A673 (cell line): ENCODE results near the gene RSPRY1. TPM values are rescaled to one million over a fixed set of nuclear protein-coding genes. Genes with fewer than 3 reads are reported as not detected.
A peak's percentile ranks its signal among the peaks of the same experiment; 100 is the strongest.

Source experiments
- BruUV-seq: library from RNA; stranded (reverse); fragments of 400-500 nt; replicated peaks from 2 replicates; lab custom pipeline; 2021; lab: Mats Ljungman, UMichigan
- CTCF ChIA-PET: fragments of 300-600 bp; sonication (Branson Sonifier 250); formaldehyde crosslinking; loops from one replicate; lab custom pipeline; 2022; ENCODE audit warnings: antibody characterized with exemption; lab: Charles Lee
- POLR2A ChIA-PET: fragments of 300-600 bp; sonication (Branson Sonifier 250); formaldehyde crosslinking; loops from one replicate; lab custom pipeline; 2022; ENCODE audit warnings: antibody characterized with exemption; ENCODE audit not compliant: low non-redundant PET; lab: Charles Lee
- DNase-seq: peaks from one replicate; pipeline ENCODE4 v3.0.0-alpha.2; 2015; ENCODE audit warnings: low spot score
- H3K27ac ChIP-seq: fragments of 200-600 bp; sonication (generic); 2 replicates; pipeline ENCODE4 v1.5.1; 2016; ENCODE audit warnings: mixed run types, low read depth, mild to moderate bottlenecking, mixed read lengths, antibody characterized with exemption, low read length; ENCODE audit not compliant: poor library complexity, severe bottlenecking
- H3K27me3 ChIP-seq: fragments of 200-600 bp; sonication (generic); replicated peaks from 2 replicates; pipeline ENCODE4 v1.6.1; 2017; ENCODE audit warnings: mixed run types, low read depth, mild to moderate bottlenecking, mixed read lengths, antibody characterized with exemption, low read length; ENCODE audit not compliant: insufficient read depth, poor library complexity
- H3K36me3 ChIP-seq: fragments of 200-600 bp; sonication (generic); 2 replicates; pipeline ENCODE4 v1.6.1; 2016; ENCODE audit warnings: mixed run types, mild to moderate bottlenecking, mixed read lengths, antibody characterized with exemption, low read length; ENCODE audit not compliant: insufficient read depth, poor library complexity, severe bottlenecking
- H3K4me1 ChIP-seq: fragments of 200-600 bp; sonication (generic); 2 replicates; pipeline ENCODE4 v1.6.1; 2017; ENCODE audit warnings: mixed run types, mild to moderate bottlenecking, mixed read lengths, antibody characterized with exemption, low read length; ENCODE audit not compliant: insufficient read depth, poor library complexity, severe bottlenecking
- H3K4me3 ChIP-seq: fragments of 200-600 bp; sonication (generic); 2 replicates; pipeline ENCODE4 v1.5.1; 2016; ENCODE audit warnings: low read depth, mixed run types, mild to moderate bottlenecking, mixed read lengths, low read length; ENCODE audit not compliant: poor library complexity, severe bottlenecking
- H3K9me3 ChIP-seq: fragments of 200-600 bp; sonication (generic); 2 replicates; pipeline ENCODE4 v1.6.1; 2016; ENCODE audit warnings: mixed run types, low read depth, mild to moderate bottlenecking, mixed read lengths, antibody characterized with exemption, low read length; ENCODE audit not compliant: poor library complexity, severe bottlenecking
- EZH2 ChIP-seq: fragments of 200-600 bp; sonication (generic); IDR thresholded peaks from 2 replicates; pipeline ENCODE4 v1.6.1; 2017; ENCODE audit warnings: borderline replicate concordance, low read depth, mild to moderate bottlenecking, mixed read lengths, antibody characterized with exemption, low read length; ENCODE audit not compliant: poor library complexity, severe bottlenecking
- intact Hi-C: fragments of 100-400 bp; cut with micrococcal nuclease; formaldehyde crosslinking; loops from one replicate; pipeline ENCODE4 v1.10.0; 2022; ENCODE audit not compliant: unreplicated experiment
- total RNA-seq: library from RNA; stranded (reverse); gene quantifications from 2 replicates; pipeline ENCODE4 v1.2.3, GENCODE V29; 2021
- TF ChIP-seq, protein P1 (sequence below): fragments of 300-800, 200-600 bp; sonication (generic); conservative IDR thresholded peaks from 2 replicates; pipeline ENCODE4 v1.5.1; 2017; ENCODE audit warnings: low read depth, mild to moderate bottlenecking, antibody characterized with exemption, low read length, moderate library complexity, mixed read lengths

RSPRY1 gene
- total RNA-seq, 1 experiment from 2014 or later, result 45.6 TPM

DNA sequence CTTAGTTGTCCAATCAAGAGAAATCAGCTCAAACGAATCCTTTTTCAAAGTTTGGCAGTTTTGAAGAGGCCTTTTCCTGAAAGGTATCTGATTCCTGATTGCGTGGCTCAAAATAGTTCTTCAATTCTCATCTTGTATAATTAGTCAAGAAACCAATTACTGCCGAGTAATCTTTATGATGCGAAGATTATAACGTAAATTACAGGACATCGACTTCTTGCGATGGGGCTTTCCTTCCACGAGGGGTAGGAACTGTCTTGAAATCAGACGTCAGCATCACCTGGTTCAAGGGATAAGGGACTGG is 58.3 kb downstream of the RSPRY1 start:
- intact Hi-C loops, result no loop called here
- ChIA-PET CTCF (no interaction called here), POLR2A (no interaction called here)
- DNase-seq, result peak; percentile 9
- TF ChIP-seq, protein P1, sequence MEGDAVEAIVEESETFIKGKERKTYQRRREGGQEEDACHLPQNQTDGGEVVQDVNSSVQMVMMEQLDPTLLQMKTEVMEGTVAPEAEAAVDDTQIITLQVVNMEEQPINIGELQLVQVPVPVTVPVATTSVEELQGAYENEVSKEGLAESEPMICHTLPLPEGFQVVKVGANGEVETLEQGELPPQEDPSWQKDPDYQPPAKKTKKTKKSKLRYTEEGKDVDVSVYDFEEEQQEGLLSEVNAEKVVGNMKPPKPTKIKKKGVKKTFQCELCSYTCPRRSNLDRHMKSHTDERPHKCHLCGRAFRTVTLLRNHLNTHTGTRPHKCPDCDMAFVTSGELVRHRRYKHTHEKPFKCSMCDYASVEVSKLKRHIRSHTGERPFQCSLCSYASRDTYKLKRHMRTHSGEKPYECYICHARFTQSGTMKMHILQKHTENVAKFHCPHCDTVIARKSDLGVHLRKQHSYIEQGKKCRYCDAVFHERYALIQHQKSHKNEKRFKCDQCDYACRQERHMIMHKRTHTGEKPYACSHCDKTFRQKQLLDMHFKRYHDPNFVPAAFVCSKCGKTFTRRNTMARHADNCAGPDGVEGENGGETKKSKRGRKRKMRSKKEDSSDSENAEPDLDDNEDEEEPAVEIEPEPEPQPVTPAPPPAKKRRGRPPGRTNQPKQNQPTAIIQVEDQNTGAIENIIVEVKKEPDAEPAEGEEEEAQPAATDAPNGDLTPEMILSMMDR, result no peak
- TF ChIP-seq EZH2, result no peak
- H3K4me1 ChIP-seq, result peaks cover 6% of the 10 kb centered on the region
- peaks cover 12% of the 10 kb centered on the region for H3K36me3 ChIP-seq
- peak overlapping the region; percentile 40 for H3K27ac ChIP-seq
- H3K27me3 ChIP-seq, result no peaks in the 10 kb centered on the region
- no peaks in the 10 kb centered on the region for H3K9me3 ChIP-seq
- TSS peak; percentile 87 for BruUV-seq
- peak overlapping the region; percentile 72 for H3K4me3 ChIP-seq

DNA sequence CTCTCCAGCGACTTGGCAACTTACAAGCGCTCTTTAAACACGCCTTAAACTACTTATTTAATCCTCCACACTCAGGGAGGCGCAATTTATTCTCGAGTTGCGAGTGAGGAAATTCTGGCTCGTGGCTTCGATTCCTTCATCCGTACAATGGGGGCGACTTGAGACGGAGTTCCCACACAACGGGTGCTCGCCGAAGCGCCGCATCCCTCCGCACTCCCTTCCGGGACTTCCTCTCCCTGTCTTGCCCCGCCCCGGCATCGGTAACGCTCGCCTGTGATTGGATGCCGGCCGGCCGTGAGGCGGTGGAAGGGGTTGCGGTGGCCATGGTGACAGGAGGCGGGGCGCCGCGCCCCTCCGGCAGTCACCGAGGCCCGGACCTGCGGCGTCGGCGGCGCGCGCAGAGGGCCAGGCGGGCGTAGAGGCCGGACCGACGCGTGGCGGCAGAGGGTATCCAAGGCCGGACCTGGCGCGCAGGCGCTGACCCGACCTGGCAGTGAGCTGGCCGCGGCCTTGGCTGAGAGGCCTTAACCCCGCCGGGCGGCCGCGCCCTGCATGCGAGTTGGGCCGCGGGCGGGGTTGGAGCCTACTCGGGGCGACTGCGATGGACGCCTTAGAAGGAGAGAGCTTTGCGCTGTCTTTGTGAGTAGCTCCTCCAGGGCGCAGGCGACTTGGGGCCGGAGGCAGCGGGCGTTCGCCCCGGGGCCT is 58.8 kb downstream of the RSPRY1 start, which contains the start of gene ARL2BP:
ARL2BP (plus strand) TSS at position 493 of the 705 bp plus-strand sequence; CDS start at position 602, 109 bp downstream.
- Histone ChIP-seq H3K9me3 (no peaks in the 10 kb centered on the region), H3K36me3 (peaks cover 14% of the 10 kb centered on the region), H3K27ac (peak within 1 kb of the TSS; percentile 70), H3K27me3 (no peaks in the 10 kb centered on the region), H3K4me1 (peaks cover 6% of the 10 kb centered on the region), H3K4me3 (peak within 1 kb of the TSS; percentile 72)
- CTCF ChIA-PET, result no interaction called here
- POLR2A ChIA-PET, result no interaction called here
- TF ChIP-seq, protein P1, result peak; percentile 39
- no peak for TF ChIP-seq EZH2
- no TSS peak for BruUV-seq
- intact Hi-C loops, result no loop called here
- peak; percentile 99 for DNase-seq

DNA sequence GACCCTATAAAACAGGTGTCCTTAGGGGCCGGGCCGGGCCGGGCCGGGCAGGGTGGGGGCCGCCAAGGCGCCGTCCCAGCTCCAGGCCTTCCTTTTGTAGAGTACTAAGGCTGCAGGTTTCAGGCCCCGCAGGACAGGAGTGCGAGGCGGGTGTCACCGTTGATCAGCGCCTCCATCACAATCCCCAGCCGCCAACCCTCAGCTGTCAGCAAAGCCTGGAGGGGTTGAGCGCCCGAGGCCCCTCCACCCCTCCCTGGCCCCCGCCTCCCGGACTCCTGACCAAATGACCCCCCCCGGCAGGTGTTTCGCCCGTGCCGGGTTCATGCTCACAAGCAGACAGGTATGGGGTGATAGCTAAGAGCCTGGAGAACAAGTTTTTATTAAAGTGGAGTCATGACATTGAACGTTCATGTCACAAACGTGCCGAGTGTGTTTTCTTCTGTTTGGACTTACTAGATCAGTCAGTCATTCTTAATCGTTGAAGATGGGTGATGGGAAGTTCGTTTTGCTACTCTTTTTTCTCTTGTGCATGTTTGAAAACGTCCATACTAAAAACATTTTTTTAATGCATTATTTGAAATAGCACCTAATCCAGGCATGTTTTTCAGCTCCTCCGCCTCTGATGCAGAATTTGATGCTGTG is 59.5 kb downstream of the RSPRY1 start:
- intact Hi-C loops, result no loop called here
- Histone ChIP-seq H3K4me1 (peaks cover 6% of the 10 kb centered on the region), H3K4me3 (peak overlapping the region; percentile 72), H3K36me3 (peaks cover 19% of the 10 kb centered on the region), H3K27ac (peak overlapping the region; percentile 70), H3K27me3 (no peaks in the 10 kb centered on the region), H3K9me3 (no peaks in the 10 kb centered on the region)
- POLR2A ChIA-PET, result no interaction called here
- TF ChIP-seq EZH2, result no peak
- TF ChIP-seq, protein P1, result no peak
- CTCF ChIA-PET, result no interaction called here
- no peak for DNase-seq
- BruUV-seq, result no TSS peak
